Thymus (tissue), 11 donors: ENCODE measurements around the gene MT2A. TPM values are rescaled to one million over a fixed set of nuclear protein-coding genes. Genes with fewer than 3 reads are reported as not detected.
"Not testable (repeated sequence)": the region's sequence is repeated elsewhere in the genome, so short reads cannot be mapped to it uniquely, and the experiment has no call there.

Experiments
- DNase-seq, 9 donors: peaks; one replicate each; pipeline ENCODE4 v3.0.0-alpha.2; 2013; ENCODE audit warnings: low spot score in 9 of 9, low read depth in 6 of 9, missing footprints in 1 of 9
- H3K27ac ChIP-seq, 2 donors: one replicate each; pipeline ENCODE4 v1.5.1; 2013; ENCODE audit warnings: control low read depth in 1 of 2, low read depth in 1 of 2, low read length in 1 of 2, mild to moderate bottlenecking in 1 of 2, moderate library complexity in 1 of 2
- H3K27me3 ChIP-seq, 2 donors: one replicate each; pipeline ENCODE4 v1.5.1; 2013; ENCODE audit warnings: low read length in 1 of 2; ENCODE audit not compliant: control insufficient read depth in 2 of 2, insufficient read depth in 1 of 2
- H3K36me3 ChIP-seq, 2 donors: one replicate each; pipeline ENCODE4 v1.5.1; 2013; ENCODE audit warnings: low read length in 1 of 2, mild to moderate bottlenecking in 1 of 2, moderate library complexity in 1 of 2; ENCODE audit not compliant: control insufficient read depth in 2 of 2, insufficient read depth in 2 of 2
- H3K4me1 ChIP-seq, 2 donors: one replicate each; pipeline ENCODE4 v1.5.1; 2013; ENCODE audit warnings: low read length in 2 of 2; ENCODE audit not compliant: control insufficient read depth in 2 of 2, insufficient read depth in 2 of 2
- H3K4me3 ChIP-seq, 2 donors: one replicate each; pipeline ENCODE4 v1.5.1; 2013; ENCODE audit warnings: low read length in 2 of 2, control low read depth in 1 of 2, mild to moderate bottlenecking in 1 of 2
- H3K9me3 ChIP-seq, 2 donors: one replicate each; pipeline ENCODE4 v1.5.1; 2013; ENCODE audit warnings: low read length in 1 of 2, mild to moderate bottlenecking in 1 of 2; ENCODE audit not compliant: control insufficient read depth in 2 of 2, insufficient read depth in 1 of 2
- WGBS: extraction: QIAGEN DNeasy Blood & Tissue Kit; methylation state at CpG from one replicate; pipeline ENCODE4 v1.1.7; 2013; 5-methylcytosine and 5-hydroxymethylcytosine counted together
- polyA plus RNA-seq: library from polyadenylated mRNA; stranded (reverse); fragments of 200-250 nt; gene quantifications from one replicate; pipeline ENCODE4 v1.2.3, GENCODE V29; 2013
- total RNA-seq: library from RNA; stranded (reverse); fragments of 120-200 nt; gene quantifications from one replicate; pipeline ENCODE4 v1.2.4, GENCODE V29; 2013
- donor health status: healthy.

Gene MT2A
- total and polyA plus RNA-seq, 2 donors, result 7.8 to 2,040 TPM

GRCh38 chr16:56621665-56622445, 13.5 kb downstream of the MT2A start:
- peaks cover 33 to 84% of the 10 kb centered on the region in 2 donors for H3K27me3 ChIP-seq
- not testable (repeated sequence) for H3K36me3 ChIP-seq, DNase-seq, H3K27ac ChIP-seq, H3K4me3 ChIP-seq, H3K9me3 ChIP-seq
- H3K4me1 ChIP-seq, result peaks cover 0 to 14% of the 10 kb centered on the region in 2 donors
- WGBS, result 87% methylated on average over 4 of the region's 4 CpGs

GRCh38 chr16:56623184-56623583, 14.8 kb downstream of the MT2A start:
- H3K36me3 ChIP-seq, H3K4me3 ChIP-seq, H3K4me1 ChIP-seq, H3K9me3 ChIP-seq, H3K27ac ChIP-seq, DNase-seq: not testable (repeated sequence)
- 97% methylated on average over 5 of the region's 5 CpGs for WGBS
- H3K27me3 ChIP-seq, result peaks cover 35 to 81% of the 10 kb centered on the region in 2 donors

GRCh38 chr16:56623637-56624036, 15.3 kb downstream of the MT2A start:
- peaks cover 32 to 81% of the 10 kb centered on the region in 2 donors for H3K27me3 ChIP-seq
- H3K4me1 ChIP-seq, result peaks cover 0 to 5% of the 10 kb centered on the region in 2 donors
- H3K9me3 ChIP-seq, result no peaks in the 10 kb centered on the region
- 96% methylated on average over 2 of the region's 2 CpGs for WGBS
- no peak overlapping the region for H3K27ac ChIP-seq
- H3K4me3 ChIP-seq, result no peak overlapping the region
- no peak for DNase-seq
- no peaks in the 10 kb centered on the region for H3K36me3 ChIP-seq

- no peak within 1 kb of the TSS for H3K27ac ChIP-seq
- H3K4me1 ChIP-seq, result peaks cover 0 to 5% of the 10 kb centered on the region in 2 donors
- H3K36me3 ChIP-seq, result no peaks in the 10 kb centered on the region
- peaks cover 39 to 82% of the 10 kb centered on the region in 2 donors for H3K27me3 ChIP-seq
- no peak for DNase-seq
- H3K9me3 ChIP-seq, result no peaks in the 10 kb centered on the region
- 4% methylated on average over 62 of the region's 62 CpGs for WGBS
- H3K4me3 ChIP-seq, result peak within 1 kb of the TSS in 1 of 2 donors; percentile 33
These were observed 17.0 kb downstream of the MT2A start, which contains the start of gene MT1E for GRCh38 chr16:56625140-56625942. Gene MT1E (plus strand): TSS chr16:56625781. CDS start chr16:56625852, 71 bp downstream.

- WGBS, result 16% methylated on average over 16 of the region's 16 CpGs
- Histone ChIP-seq H3K4me1 (peaks cover 0 to 5% of the 10 kb centered on the region in 2 donors), H3K27ac (no peak overlapping the region), H3K4me3 (no peak overlapping the region), H3K27me3 (peaks cover 46 to 88% of the 10 kb centered on the region in 2 donors), H3K9me3 (no peaks in the 10 kb centered on the region), H3K36me3 (no peaks in the 10 kb centered on the region)
- no peak for DNase-seq
These were observed 17.7 kb downstream of the MT2A start for GRCh38 chr16:56625943-56626654.

- Histone ChIP-seq H3K36me3 (no peaks in the 10 kb centered on the region), H3K4me1 (peaks cover 0 to 5% of the 10 kb centered on the region in 2 donors), H3K4me3 (no peak overlapping the region), H3K9me3 (no peaks in the 10 kb centered on the region), H3K27ac (no peak overlapping the region), H3K27me3 (peaks cover 52 to 90% of the 10 kb centered on the region in 2 donors)
- WGBS, result 53% methylated on average over 7 of the region's 7 CpGs
- DNase-seq, result no peak
These were observed 18.3 kb downstream of the MT2A start for GRCh38 chr16:56626685-56627084.

GRCh38 chr16:56628486-56629350, 20.3 kb downstream of the MT2A start:
- peaks cover 65 to 95% of the 10 kb centered on the region in 2 donors for H3K27me3 ChIP-seq
- peaks cover 0 to 5% of the 10 kb centered on the region in 2 donors for H3K4me1 ChIP-seq
- H3K27ac ChIP-seq, result no peak overlapping the region
- DNase-seq, result no peak
- no peaks in the 10 kb centered on the region for H3K9me3 ChIP-seq
- H3K4me3 ChIP-seq, result no peak overlapping the region
- no peaks in the 10 kb centered on the region for H3K36me3 ChIP-seq
- WGBS, result 75% methylated on average over 9 of the region's 9 CpGs

- Histone ChIP-seq H3K4me1 (peaks cover 0 to 5% of the 10 kb centered on the region in 2 donors), H3K36me3 (no peaks in the 10 kb centered on the region), H3K27me3 (peaks cover 72 to 97% of the 10 kb centered on the region in 2 donors), H3K4me3 (no peak overlapping the region), H3K9me3 (no peaks in the 10 kb centered on the region), H3K27ac (no peak overlapping the region)
- 96% methylated on average over 3 of the region's 3 CpGs for WGBS
- no peak for DNase-seq
These were observed 21.1 kb downstream of the MT2A start for GRCh38 chr16:56629531-56629930.
